Liver (tissue), 9 donors: ENCODE results near the gene LRRC49. TPM values are rescaled to one million over a fixed set of nuclear protein-coding genes. Genes with fewer than 3 reads are reported as not detected.

Experiments
- DNase-seq: peaks from one replicate; pipeline ENCODE4 v3.0.0-alpha.2; 2017; ENCODE audit warnings: low spot score
- H3K27ac ChIP-seq, 2 donors: one replicate each; pipeline ENCODE4 v1.7.0; 2013; ENCODE audit warnings: inconsistent platforms in 2 of 2, low read length in 2 of 2, control low read depth in 1 of 2, low read depth in 1 of 2, mild to moderate bottlenecking in 1 of 2
- H3K27me3 ChIP-seq, 4 donors: one replicate each; pipeline versions ENCODE4 v1.6.1 to v1.7.0; 2013; ENCODE audit warnings: low read length in 3 of 4, inconsistent platforms in 1 of 4, mild to moderate bottlenecking in 1 of 4, moderate library complexity in 1 of 4; ENCODE audit not compliant: control insufficient read depth in 4 of 4, insufficient read depth in 4 of 4
- H3K36me3 ChIP-seq, 4 donors: one replicate each; pipeline versions ENCODE4 v1.6.1 to v1.7.0; 2013; ENCODE audit warnings: low read length in 3 of 4, mild to moderate bottlenecking in 3 of 4, low read depth in 1 of 4, moderate library complexity in 1 of 4; ENCODE audit not compliant: control insufficient read depth in 4 of 4, insufficient read depth in 3 of 4
- H3K4me1 ChIP-seq, 4 donors: one replicate each; pipeline versions ENCODE4 v1.6.1 to v1.7.0; 2013; ENCODE audit warnings: low read length in 3 of 4, mild to moderate bottlenecking in 3 of 4, moderate library complexity in 1 of 4; ENCODE audit not compliant: control insufficient read depth in 4 of 4, insufficient read depth in 4 of 4
- H3K4me3 ChIP-seq, 3 donors: one replicate each; pipeline versions ENCODE4 v1.6.1 to v1.7.0; 2013; ENCODE audit warnings: low read length in 3 of 3, control low read depth in 1 of 3, low read depth in 1 of 3, mild to moderate bottlenecking in 1 of 3
- H3K9ac ChIP-seq, 2 donors: one replicate each; pipeline ENCODE4 v1.7.0; 2013; ENCODE audit warnings: low read length in 2 of 2, mild to moderate bottlenecking in 2 of 2, moderate library complexity in 2 of 2, control low read depth in 1 of 2, low read depth in 1 of 2
- H3K9me3 ChIP-seq, 4 donors: one replicate each; pipeline versions ENCODE4 v1.6.1 to v1.7.0; 2013; ENCODE audit warnings: low read length in 3 of 4; ENCODE audit not compliant: control insufficient read depth in 4 of 4
- ATF3 ChIP-seq: IDR thresholded peaks from 2 replicates; pipeline ENCODE4 v1.6.1; 2016; ENCODE audit warnings: antibody characterized with exemption
- CTCF ChIP-seq: fragments of 150-350 bp; IDR thresholded peaks from 2 replicates; pipeline ENCODE4 v1.5.1; 2017; ENCODE audit warnings: improper control_type of control experiment, low read depth, low read length; ENCODE audit not compliant: missing input control
- EGR1 ChIP-seq, 2 donors: IDR thresholded peaks; 2 replicates each; pipeline ENCODE4 v1.6.1; 2016 to 2018; ENCODE audit warnings: antibody characterized with exemption in 2 of 2, low read depth in 2 of 2
- FOXA1 ChIP-seq: IDR thresholded peaks from 2 replicates; pipeline ENCODE4 v1.6.1; 2016; ENCODE audit warnings: antibody characterized with exemption
- FOXA2 ChIP-seq: IDR thresholded peaks from 2 replicates; pipeline ENCODE4 v1.6.1; 2016; ENCODE audit warnings: antibody characterized with exemption
- GABPA ChIP-seq, 2 donors: IDR thresholded peaks in 1 of 2; conservative IDR thresholded peaks in 1 of 2; 2 replicates each; pipeline ENCODE4 v1.6.1; 2016; ENCODE audit warnings: antibody characterized with exemption in 2 of 2, mild to moderate bottlenecking in 1 of 2, moderate library complexity in 1 of 2
- HNF4A ChIP-seq, 2 donors: conservative IDR thresholded peaks; 2 replicates each; pipeline ENCODE4 v1.6.1; 2016; ENCODE audit warnings: antibody characterized with exemption in 2 of 2, mild to moderate bottlenecking in 2 of 2
- HNF4G ChIP-seq: IDR thresholded peaks from 2 replicates; pipeline ENCODE4 v1.6.1; 2016; ENCODE audit warnings: antibody characterized with exemption
- JUND ChIP-seq, 2 donors: IDR thresholded peaks; 2 replicates each; pipeline ENCODE4 v1.6.1; 2016; ENCODE audit warnings: antibody characterized with exemption in 2 of 2
- MAX ChIP-seq: IDR thresholded peaks from 2 replicates; pipeline ENCODE4 v1.6.1; 2016; ENCODE audit warnings: antibody characterized with exemption
- NR2F2 ChIP-seq: IDR thresholded peaks from 2 replicates; pipeline ENCODE4 v1.6.1; 2016; ENCODE audit warnings: antibody characterized with exemption
- RAD21 ChIP-seq, 2 donors: IDR thresholded peaks; 2 replicates each; pipeline ENCODE4 v1.6.1; 2016; ENCODE audit warnings: antibody characterized with exemption in 2 of 2, mild to moderate bottlenecking in 2 of 2
- RXRA ChIP-seq, 2 donors: IDR thresholded peaks; 2 replicates each; pipeline ENCODE4 v1.6.1; 2017 to 2018; ENCODE audit warnings: antibody characterized with exemption in 2 of 2, mild to moderate bottlenecking in 1 of 2
- TAF1 ChIP-seq: conservative IDR thresholded peaks from 2 replicates; pipeline ENCODE4 v1.6.1; 2016; ENCODE audit warnings: antibody characterized with exemption, mild to moderate bottlenecking
- YY1 ChIP-seq: IDR thresholded peaks from 2 replicates; pipeline ENCODE4 v1.6.1; 2016; ENCODE audit warnings: antibody characterized with exemption, mild to moderate bottlenecking
- WGBS: extraction: QIAGEN DNeasy Blood & Tissue Kit; methylation state at CpG from one replicate; pipeline ENCODE4 v1.1.7; 2013; 5-methylcytosine and 5-hydroxymethylcytosine counted together
- polyA plus RNA-seq, 2 donors: library from polyadenylated mRNA; stranded (reverse) in 1 of 2; unstranded in 1 of 2; fragments of 200-250 nt in 1 of 2; fragments of >200 nt in 1 of 2; fragmentation: Nextera tagmentation in 1 of 2; extraction: Ambion mirVana in 1 of 2; gene quantifications; one replicate each; pipeline versions ENCODE4 v1.2.1 to v1.2.3, GENCODE V29; 2013 to 2015
- total RNA-seq, 2 donors: library from RNA; depleted of rRNA; stranded (reverse); fragments of >200 nt; gene quantifications; one replicate each; pipeline ENCODE4 v1.2.3, GENCODE V29; 2014
- TF ChIP-seq, protein P1 (sequence below): IDR thresholded peaks from 2 replicates; pipeline ENCODE4 v1.6.1; 2016; ENCODE audit warnings: antibody characterized with exemption, mild to moderate bottlenecking
- donor health status: healthy.
- donor health status: healthy.
- donor health status: healthy.
- donor health status: healthy.
- donor health status: healthy.

LRRC49 gene
- total and polyA plus RNA-seq, 4 donors: 0.20 to 1.1 (median 0.31) TPM

- Histone ChIP-seq H3K9ac (no peak overlapping the region), H3K9me3 (no peaks in the 10 kb centered on the region), H3K4me3 (no peak overlapping the region), H3K36me3 (no peaks in the 10 kb centered on the region), H3K27ac (no peak overlapping the region), H3K4me1 (no peaks in the 10 kb centered on the region), H3K27me3 (no peaks in the 10 kb centered on the region)
- no peak for DNase-seq
- no peak for TF ChIP-seq FOXA1
- 86% methylated on average over 2 of the region's 2 CpGs for WGBS
These were observed 156.5 kb downstream of the LRRC49 start for GRCh38 chr15:71048913-71049675.

DNA sequence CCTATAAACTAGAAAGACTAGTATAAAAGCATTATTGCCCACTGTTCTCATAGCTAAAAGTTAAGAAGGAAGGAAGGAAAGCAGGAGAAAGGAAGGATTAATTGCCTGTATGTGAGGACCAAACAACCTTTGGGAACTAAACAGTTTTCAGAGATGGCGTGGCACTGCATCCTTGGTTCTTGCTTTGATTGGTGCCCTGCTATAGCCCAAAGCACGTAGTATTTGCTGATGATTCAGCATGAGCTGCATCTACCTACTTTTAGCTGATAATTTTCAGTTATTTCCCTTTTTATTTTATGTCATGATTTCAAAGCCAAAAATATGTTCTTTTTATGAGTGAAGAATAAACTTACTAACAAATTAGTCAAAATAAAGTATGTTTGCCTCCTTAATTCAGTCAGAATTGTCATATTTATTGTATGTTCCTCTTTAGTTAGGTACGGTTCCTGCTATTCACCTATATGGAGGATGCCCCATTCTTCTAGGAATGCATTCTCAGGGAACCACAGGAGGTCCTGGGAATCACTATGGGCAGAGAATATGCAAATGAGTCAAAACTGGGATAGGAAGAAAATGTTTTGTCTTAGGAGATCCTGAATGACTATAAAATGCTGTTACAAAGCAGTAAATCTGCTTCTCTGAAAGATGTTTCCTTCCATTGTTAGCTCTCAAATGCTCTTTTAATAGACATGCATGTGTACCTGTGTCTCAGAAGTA is 157.2 kb downstream of the LRRC49 start:
- Histone ChIP-seq H3K4me1 (no peaks in the 10 kb centered on the region), H3K27me3 (no peaks in the 10 kb centered on the region), H3K36me3 (no peaks in the 10 kb centered on the region), H3K9me3 (no peaks in the 10 kb centered on the region), H3K9ac (no peak overlapping the region), H3K4me3 (no peak overlapping the region), H3K27ac (no peak overlapping the region)
- WGBS: 94% methylated on average over 3 of the region's 3 CpGs
- no peak for DNase-seq
- TF ChIP-seq EGR1 (IDR thresholded peaks at IDR 0.05; ENCODE audit: low read depth in 2 of 2) (no peak), RXRA (IDR thresholded peaks at IDR 0.05) (no peak), RAD21 (IDR thresholded peaks at IDR 0.05) (no peak), FOXA1 (no peak), HNF4A (conservative IDR thresholded peaks at IDR 0.05) (no peak), NR2F2 (no peak), FOXA2 (no peak), GABPA (IDR thresholded peaks at IDR 0.05 in 1 of 2, conservative IDR thresholded peaks at IDR 0.05 in 1 of 2) (no peak), ATF3 (no peak), JUND (IDR thresholded peaks at IDR 0.05) (no peak), HNF4G (no peak), MAX (no peak), YY1 (no peak)
- TF ChIP-seq, protein P1, sequence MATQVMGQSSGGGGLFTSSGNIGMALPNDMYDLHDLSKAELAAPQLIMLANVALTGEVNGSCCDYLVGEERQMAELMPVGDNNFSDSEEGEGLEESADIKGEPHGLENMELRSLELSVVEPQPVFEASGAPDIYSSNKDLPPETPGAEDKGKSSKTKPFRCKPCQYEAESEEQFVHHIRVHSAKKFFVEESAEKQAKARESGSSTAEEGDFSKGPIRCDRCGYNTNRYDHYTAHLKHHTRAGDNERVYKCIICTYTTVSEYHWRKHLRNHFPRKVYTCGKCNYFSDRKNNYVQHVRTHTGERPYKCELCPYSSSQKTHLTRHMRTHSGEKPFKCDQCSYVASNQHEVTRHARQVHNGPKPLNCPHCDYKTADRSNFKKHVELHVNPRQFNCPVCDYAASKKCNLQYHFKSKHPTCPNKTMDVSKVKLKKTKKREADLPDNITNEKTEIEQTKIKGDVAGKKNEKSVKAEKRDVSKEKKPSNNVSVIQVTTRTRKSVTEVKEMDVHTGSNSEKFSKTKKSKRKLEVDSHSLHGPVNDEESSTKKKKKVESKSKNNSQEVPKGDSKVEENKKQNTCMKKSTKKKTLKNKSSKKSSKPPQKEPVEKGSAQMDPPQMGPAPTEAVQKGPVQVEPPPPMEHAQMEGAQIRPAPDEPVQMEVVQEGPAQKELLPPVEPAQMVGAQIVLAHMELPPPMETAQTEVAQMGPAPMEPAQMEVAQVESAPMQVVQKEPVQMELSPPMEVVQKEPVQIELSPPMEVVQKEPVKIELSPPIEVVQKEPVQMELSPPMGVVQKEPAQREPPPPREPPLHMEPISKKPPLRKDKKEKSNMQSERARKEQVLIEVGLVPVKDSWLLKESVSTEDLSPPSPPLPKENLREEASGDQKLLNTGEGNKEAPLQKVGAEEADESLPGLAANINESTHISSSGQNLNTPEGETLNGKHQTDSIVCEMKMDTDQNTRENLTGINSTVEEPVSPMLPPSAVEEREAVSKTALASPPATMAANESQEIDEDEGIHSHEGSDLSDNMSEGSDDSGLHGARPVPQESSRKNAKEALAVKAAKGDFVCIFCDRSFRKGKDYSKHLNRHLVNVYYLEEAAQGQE: no peak

DNA sequence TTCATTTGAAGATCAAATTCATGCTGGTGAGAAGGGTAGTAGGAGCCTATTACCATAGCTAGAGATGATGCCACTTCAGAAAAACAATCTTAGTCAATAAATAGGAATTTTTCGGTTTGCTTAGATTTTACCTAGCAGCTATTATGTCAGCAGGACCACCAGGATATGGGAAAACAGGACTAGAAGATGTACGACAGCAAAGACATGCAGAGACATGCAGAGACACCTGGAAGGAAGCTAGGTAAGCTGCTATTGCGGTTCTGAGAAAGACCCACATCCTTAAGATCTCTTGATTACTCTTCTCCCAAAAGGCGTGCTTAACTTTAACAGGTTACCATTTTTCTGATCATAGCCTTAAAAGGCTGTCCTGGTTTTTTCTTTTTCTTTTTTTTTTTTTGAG is 157.8 kb downstream of the LRRC49 start:
- Histone ChIP-seq H3K9ac (no peak overlapping the region), H3K27me3 (no peaks in the 10 kb centered on the region), H3K9me3 (no peaks in the 10 kb centered on the region), H3K4me3 (no peak overlapping the region), H3K4me1 (no peaks in the 10 kb centered on the region), H3K27ac (no peak overlapping the region), H3K36me3 (no peaks in the 10 kb centered on the region)
- WGBS: 65% methylated on average over 4 of the region's 4 CpGs
- DNase-seq: no peak
- TF ChIP-seq JUND (IDR thresholded peaks at IDR 0.05) (no peak), RAD21 (IDR thresholded peaks at IDR 0.05) (no peak), NR2F2 (no peak), HNF4G (no peak), GABPA (IDR thresholded peaks at IDR 0.05 in 1 of 2, conservative IDR thresholded peaks at IDR 0.05 in 1 of 2) (no peak), TAF1 (no peak), RXRA (IDR thresholded peaks at IDR 0.05) (no peak), CTCF (no peak)
- TF ChIP-seq, protein P1: no peak
